ENCODE measurements around the gene SOCS3.
"Not testable (repeated sequence)": the region's sequence is repeated elsewhere in the genome, so short reads cannot be mapped to it uniquely, and the experiment has no call there.

The SOCS3 gene

GRCh38 chr17:78335209-78335608, 24.7 kb downstream of the SOCS3 start:
- Histone ChIP-seq H3K27me3 (replicated peaks; ENCODE audit: control insufficient read depth, insufficient read depth, low read length, poor library complexity, severe bottlenecking) (no peaks in the 10 kb centered on the region), H3K9me3 (ENCODE audit: control insufficient read depth, low read length) (no peaks in the 10 kb centered on the region), H3K4me3 (ENCODE audit: insufficient read depth, low read depth, low read length, poor library complexity, severe bottlenecking) (no peak overlapping the region)

DNA sequence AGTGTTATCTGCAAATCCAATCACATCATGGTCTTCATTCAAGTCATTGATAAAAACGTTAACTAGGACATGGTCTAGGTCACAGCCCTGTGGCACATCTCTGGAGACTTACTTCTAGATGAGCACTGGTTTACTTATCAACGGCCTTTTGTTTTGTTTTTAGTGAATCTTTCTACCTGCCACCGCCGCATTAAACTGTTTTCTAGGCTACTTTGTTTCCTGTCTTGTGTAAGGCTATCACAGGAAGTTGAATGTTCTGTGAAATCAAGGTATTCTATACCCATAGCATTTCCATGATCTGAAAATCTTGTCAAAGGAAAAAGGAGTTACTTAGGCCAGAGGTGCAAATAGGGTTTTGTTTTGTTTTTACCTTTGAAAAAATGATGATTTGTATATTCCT, 26.9 kb downstream of the SOCS3 start:
- no peaks in the 10 kb centered on the region for H3K9me3 ChIP-seq (ENCODE audit: control insufficient read depth, low read length)
- no peaks in the 10 kb centered on the region for H3K27me3 ChIP-seq (replicated peaks; ENCODE audit: control insufficient read depth, insufficient read depth, low read length, poor library complexity, severe bottlenecking)
- no peaks in the 10 kb centered on the region for H3K36me3 ChIP-seq (ENCODE audit: control insufficient read depth, insufficient read depth, low read length)
- peak overlapping the region; percentile 7 for H3K27ac ChIP-seq (ENCODE audit: insufficient read depth, low read length, poor library complexity, severe bottlenecking)
- peaks cover 17% of the 10 kb centered on the region for H3K4me1 ChIP-seq (ENCODE audit: control insufficient read depth, insufficient read depth, low read length, poor library complexity, severe bottlenecking)
- DNase-seq, result no peak
- H3K4me3 ChIP-seq (ENCODE audit: insufficient read depth, low read depth, low read length, poor library complexity, severe bottlenecking), result no peak overlapping the region

More at GRCh38 chr17:78335209-78335608, 24.7 kb downstream of the SOCS3 start:
- H3K36me3 ChIP-seq (ENCODE audit: control insufficient read depth, insufficient read depth, low read length), result no peaks in the 10 kb centered on the region
- H3K27ac ChIP-seq (ENCODE audit: insufficient read depth, low read length, poor library complexity, severe bottlenecking), result no peak overlapping the region
- no peak for DNase-seq
- peaks cover 23% of the 10 kb centered on the region for H3K4me1 ChIP-seq (ENCODE audit: control insufficient read depth, insufficient read depth, low read length, poor library complexity, severe bottlenecking)

- not testable (repeated sequence) for DNase-seq; H3K4me3 ChIP-seq (ENCODE audit: insufficient read depth, low read depth, low read length, poor library complexity, severe bottlenecking); H3K36me3 ChIP-seq (ENCODE audit: control insufficient read depth, insufficient read depth, low read length); H3K27me3 ChIP-seq (replicated peaks; ENCODE audit: control insufficient read depth, insufficient read depth, low read length, poor library complexity, severe bottlenecking); H3K27ac ChIP-seq (ENCODE audit: insufficient read depth, low read length, poor library complexity, severe bottlenecking); H3K9me3 ChIP-seq (ENCODE audit: control insufficient read depth, low read length)
- peaks cover 17% of the 10 kb centered on the region for H3K4me1 ChIP-seq (ENCODE audit: control insufficient read depth, insufficient read depth, low read length, poor library complexity, severe bottlenecking)
Observed at GRCh38 chr17:78331355-78331754, 28.5 kb downstream of the SOCS3 start.

- no peak overlapping the region for H3K27ac ChIP-seq (ENCODE audit: insufficient read depth, low read length, poor library complexity, severe bottlenecking)
Observed at GRCh38 chr17:78330570-78331224, 29.2 kb downstream of the SOCS3 start.

DNA sequence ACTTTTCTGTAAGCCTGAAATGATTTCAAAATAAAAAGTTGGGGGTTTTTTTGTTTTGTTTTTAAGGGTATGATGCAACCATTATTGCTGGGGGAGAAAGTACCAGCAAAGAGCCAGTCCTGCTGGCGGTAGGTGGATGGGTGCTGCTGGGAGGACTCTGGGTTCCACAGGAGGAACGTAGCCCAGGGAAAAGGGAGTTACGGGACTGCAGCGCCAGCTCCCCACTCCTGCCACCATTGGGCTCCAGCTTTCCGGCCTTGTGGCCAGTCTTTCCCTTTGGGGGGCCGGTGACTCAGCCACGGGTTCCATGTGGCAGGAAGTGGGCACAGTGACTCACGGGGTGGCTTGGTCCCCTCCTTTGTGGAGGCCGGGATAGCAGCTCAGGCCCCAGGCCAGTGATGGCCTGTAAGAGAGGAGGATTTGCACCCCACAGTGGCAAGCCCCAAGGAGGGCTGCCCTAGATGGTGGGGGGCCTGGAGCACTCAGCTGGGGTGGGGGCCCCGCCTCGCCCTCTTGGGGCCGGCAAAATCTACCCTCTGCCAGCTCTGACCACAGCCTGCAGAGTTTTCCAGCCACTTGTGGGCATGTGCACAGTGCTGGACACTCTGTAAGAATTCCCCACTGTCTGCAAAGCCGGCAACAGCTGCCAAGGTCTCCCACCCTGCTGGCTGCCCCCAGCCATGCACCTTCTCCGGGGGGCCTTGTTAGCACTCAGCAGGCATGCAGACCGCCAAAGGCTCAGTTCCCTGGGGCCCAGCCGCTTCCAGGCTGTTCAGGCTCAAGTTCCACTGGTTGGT, 30.4 kb downstream of the SOCS3 start:
- Histone ChIP-seq H3K4me1 (ENCODE audit: control insufficient read depth, insufficient read depth, low read length, poor library complexity, severe bottlenecking) (peaks cover 22% of the 10 kb centered on the region), H3K36me3 (ENCODE audit: control insufficient read depth, insufficient read depth, low read length) (no peaks in the 10 kb centered on the region), H3K4me3 (ENCODE audit: insufficient read depth, low read depth, low read length, poor library complexity, severe bottlenecking) (no peak overlapping the region), H3K27me3 (replicated peaks; ENCODE audit: control insufficient read depth, insufficient read depth, low read length, poor library complexity, severe bottlenecking) (no peaks in the 10 kb centered on the region), H3K27ac (ENCODE audit: insufficient read depth, low read length, poor library complexity, severe bottlenecking) (no peak overlapping the region), H3K9me3 (ENCODE audit: control insufficient read depth, low read length) (no peaks in the 10 kb centered on the region)
- peak in 1 of 3 donors; percentile 23 for DNase-seq

More at GRCh38 chr17:78330570-78331224, 29.2 kb downstream of the SOCS3 start:
- no peaks in the 10 kb centered on the region for H3K27me3 ChIP-seq (replicated peaks; ENCODE audit: control insufficient read depth, insufficient read depth, low read length, poor library complexity, severe bottlenecking)
- peaks cover 17% of the 10 kb centered on the region for H3K4me1 ChIP-seq (ENCODE audit: control insufficient read depth, insufficient read depth, low read length, poor library complexity, severe bottlenecking)
- DNase-seq, result no peak
- no peaks in the 10 kb centered on the region for H3K9me3 ChIP-seq (ENCODE audit: control insufficient read depth, low read length)
- no peak overlapping the region for H3K4me3 ChIP-seq (ENCODE audit: insufficient read depth, low read depth, low read length, poor library complexity, severe bottlenecking)
- no peaks in the 10 kb centered on the region for H3K36me3 ChIP-seq (ENCODE audit: control insufficient read depth, insufficient read depth, low read length)

DNA sequence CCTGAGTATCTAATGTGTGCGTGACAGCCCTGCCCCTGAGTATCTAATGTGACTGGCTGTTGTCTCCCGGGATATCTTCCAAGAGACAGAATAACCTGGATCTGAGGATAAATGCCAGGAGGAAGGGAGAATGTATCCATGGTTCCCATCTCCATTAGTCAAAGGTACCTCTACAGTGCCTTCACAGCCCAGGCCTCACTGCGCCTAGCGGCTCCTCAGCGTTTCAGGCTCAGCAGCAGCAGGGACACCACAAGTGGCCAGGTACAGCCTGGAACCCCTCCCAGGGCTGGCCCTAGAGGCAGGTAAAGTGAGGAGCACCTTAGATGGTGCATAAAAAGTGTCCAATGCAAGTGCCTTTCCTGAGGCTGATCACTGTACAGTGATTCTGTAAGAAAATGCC, 32.0 kb downstream of the SOCS3 start:
- Histone ChIP-seq H3K4me1 (ENCODE audit: control insufficient read depth, insufficient read depth, low read length, poor library complexity, severe bottlenecking) (peaks cover 26% of the 10 kb centered on the region), H3K36me3 (ENCODE audit: control insufficient read depth, insufficient read depth, low read length) (no peaks in the 10 kb centered on the region), H3K27ac (ENCODE audit: insufficient read depth, low read length, poor library complexity, severe bottlenecking) (no peak overlapping the region), H3K9me3 (ENCODE audit: control insufficient read depth, low read length) (no peaks in the 10 kb centered on the region), H3K4me3 (ENCODE audit: insufficient read depth, low read depth, low read length, poor library complexity, severe bottlenecking) (no peak overlapping the region), H3K27me3 (replicated peaks; ENCODE audit: control insufficient read depth, insufficient read depth, low read length, poor library complexity, severe bottlenecking) (no peaks in the 10 kb centered on the region)
- DNase-seq, result no peak

DNA sequence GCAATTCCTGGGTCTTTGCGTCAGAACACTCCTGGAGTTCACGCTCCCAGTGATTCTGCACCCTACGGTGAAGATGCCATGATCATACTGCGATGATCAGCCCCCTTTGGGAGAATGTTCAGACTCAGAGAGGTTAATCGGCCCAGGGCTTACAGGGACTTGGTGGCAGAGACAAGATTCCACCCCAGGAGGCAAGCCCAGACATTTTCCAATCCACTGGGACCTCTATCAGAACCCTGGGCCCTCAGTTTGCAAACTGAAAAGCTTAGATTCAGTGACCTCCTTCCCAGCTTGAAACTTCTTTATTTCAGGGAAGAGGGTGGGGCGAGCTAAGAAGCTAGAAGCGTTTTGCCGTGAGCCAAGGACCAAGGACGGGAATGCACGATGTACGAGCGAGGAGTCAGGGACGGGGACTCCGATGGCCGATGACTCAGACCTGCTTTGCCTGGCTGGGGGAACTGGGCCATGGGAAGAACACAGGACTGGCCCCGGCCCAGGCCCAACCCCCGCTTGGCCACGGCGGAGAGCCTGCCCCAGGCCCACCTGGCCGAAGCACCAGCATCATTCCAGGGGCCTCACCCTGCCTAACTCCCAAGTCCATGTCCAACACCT, 34.7 kb downstream of the SOCS3 start:
- Histone ChIP-seq H3K4me3 (ENCODE audit: insufficient read depth, low read depth, low read length, poor library complexity, severe bottlenecking) (no peak overlapping the region), H3K9me3 (ENCODE audit: control insufficient read depth, low read length) (no peaks in the 10 kb centered on the region), H3K27ac (ENCODE audit: insufficient read depth, low read length, poor library complexity, severe bottlenecking) (no peak overlapping the region), H3K4me1 (ENCODE audit: control insufficient read depth, insufficient read depth, low read length, poor library complexity, severe bottlenecking) (peaks cover 19% of the 10 kb centered on the region), H3K27me3 (replicated peaks; ENCODE audit: control insufficient read depth, insufficient read depth, low read length, poor library complexity, severe bottlenecking) (no peaks in the 10 kb centered on the region), H3K36me3 (ENCODE audit: control insufficient read depth, insufficient read depth, low read length) (no peaks in the 10 kb centered on the region)
- no peak for DNase-seq

- Histone ChIP-seq H3K27ac (ENCODE audit: insufficient read depth, low read length, poor library complexity, severe bottlenecking) (no peak overlapping the region), H3K36me3 (ENCODE audit: control insufficient read depth, insufficient read depth, low read length) (no peaks in the 10 kb centered on the region), H3K4me3 (ENCODE audit: insufficient read depth, low read depth, low read length, poor library complexity, severe bottlenecking) (no peak overlapping the region), H3K27me3 (replicated peaks; ENCODE audit: control insufficient read depth, insufficient read depth, low read length, poor library complexity, severe bottlenecking) (no peaks in the 10 kb centered on the region), H3K9me3 (ENCODE audit: control insufficient read depth, low read length) (no peaks in the 10 kb centered on the region), H3K4me1 (ENCODE audit: control insufficient read depth, insufficient read depth, low read length, poor library complexity, severe bottlenecking) (peaks cover 19% of the 10 kb centered on the region)
- DNase-seq, result no peak
Observed at GRCh38 chr17:78324391-78325075, 35.3 kb downstream of the SOCS3 start.

DNA sequence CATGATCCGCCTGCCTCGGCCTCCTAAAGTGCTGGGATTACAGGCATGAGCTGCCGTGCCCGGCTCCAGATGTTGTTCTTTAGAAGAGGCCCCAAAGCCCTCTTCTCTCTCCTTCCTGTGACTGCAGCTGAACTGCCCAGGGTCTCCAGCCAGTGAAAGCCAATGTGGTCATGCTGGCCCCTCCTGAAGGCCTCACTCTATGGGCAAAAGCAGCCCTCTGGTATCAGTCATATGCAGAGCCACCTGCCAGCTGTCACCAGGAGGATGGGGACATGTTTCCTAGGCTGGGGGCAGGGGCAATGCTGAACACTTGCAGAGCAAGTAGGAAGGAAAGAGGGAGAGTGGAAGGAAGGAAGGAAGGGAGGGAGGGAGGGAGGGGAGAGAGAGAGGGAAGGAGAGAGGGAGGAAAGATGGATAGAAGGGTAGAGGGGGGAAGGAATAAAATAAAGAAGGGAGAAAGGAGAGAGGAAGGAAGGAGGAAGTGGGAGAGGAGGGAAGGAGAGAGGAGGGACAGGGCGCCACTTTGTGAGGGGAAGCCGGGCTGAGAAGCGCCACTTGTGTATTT, 36.0 kb downstream of the SOCS3 start:
- peaks cover 14% of the 10 kb centered on the region for H3K4me1 ChIP-seq (ENCODE audit: control insufficient read depth, insufficient read depth, low read length, poor library complexity, severe bottlenecking)
- no peak overlapping the region for H3K27ac ChIP-seq (ENCODE audit: insufficient read depth, low read length, poor library complexity, severe bottlenecking)
- no peak overlapping the region for H3K4me3 ChIP-seq (ENCODE audit: insufficient read depth, low read depth, low read length, poor library complexity, severe bottlenecking)
- H3K36me3 ChIP-seq (ENCODE audit: control insufficient read depth, insufficient read depth, low read length), result no peaks in the 10 kb centered on the region
- no peaks in the 10 kb centered on the region for H3K27me3 ChIP-seq (replicated peaks; ENCODE audit: control insufficient read depth, insufficient read depth, low read length, poor library complexity, severe bottlenecking)
- DNase-seq, result no peak
- H3K9me3 ChIP-seq (ENCODE audit: control insufficient read depth, low read length), result no peaks in the 10 kb centered on the region

All from effector memory CD4-positive, alpha-beta T cell (primary cell).